ENCODE measurements around the gene PPP6R3.

The PPP6R3 gene

DNA sequence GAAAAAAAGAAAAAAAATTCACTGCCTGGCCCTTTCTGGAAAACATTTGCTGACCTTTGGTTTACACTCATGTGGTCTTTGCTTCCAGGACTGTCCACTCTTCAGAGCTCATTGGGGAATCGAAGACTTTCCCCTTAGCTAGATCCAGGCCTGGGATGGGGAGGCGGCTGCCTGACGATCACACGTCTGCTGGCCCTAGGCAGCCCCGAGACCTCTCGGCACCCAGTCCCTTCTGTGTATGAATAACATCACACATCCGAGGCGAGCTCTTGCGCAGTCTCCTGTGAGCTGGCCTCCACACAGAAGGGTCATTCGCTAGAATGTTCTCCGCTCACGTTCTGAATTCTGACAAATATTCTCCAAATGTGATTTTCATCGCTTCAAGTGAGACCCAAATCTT, 198.1 kb downstream of the PPP6R3 start:
- H3K4me3 ChIP-seq (ENCODE audit: low read depth, low read length) = no peak overlapping the region
- DNase-seq (ENCODE audit: low read depth, low spot score) = no peak
- CTCF ChIA-PET = interaction anchor here (1.2 kb wide), 1 partner anchor 16 kb away, joined by 3 read pairs; no protein-coding TSS in a partner anchor
- POLR2A ChIA-PET = no interaction called here
- no peak for TF ChIP-seq CTCF (IDR thresholded peaks at IDR 0.05; ENCODE audit: insufficient read depth, low read length, missing control alignments)

- H3K4me3 ChIP-seq (ENCODE audit: low read depth, low read length) = no peak overlapping the region
- ChIA-PET POLR2A (no interaction called here), CTCF (interaction anchor here (1.2 kb wide), 1 partner anchor 16 kb away, joined by 3 read pairs; no protein-coding TSS in a partner anchor)
- DNase-seq (ENCODE audit: low read depth, low spot score) = peak; percentile 73
- no peak for TF ChIP-seq CTCF (IDR thresholded peaks at IDR 0.05; ENCODE audit: insufficient read depth, low read length, missing control alignments)
Measured at GRCh38 chr11:68659158-68659921, 198.8 kb downstream of the PPP6R3 start.

DNA sequence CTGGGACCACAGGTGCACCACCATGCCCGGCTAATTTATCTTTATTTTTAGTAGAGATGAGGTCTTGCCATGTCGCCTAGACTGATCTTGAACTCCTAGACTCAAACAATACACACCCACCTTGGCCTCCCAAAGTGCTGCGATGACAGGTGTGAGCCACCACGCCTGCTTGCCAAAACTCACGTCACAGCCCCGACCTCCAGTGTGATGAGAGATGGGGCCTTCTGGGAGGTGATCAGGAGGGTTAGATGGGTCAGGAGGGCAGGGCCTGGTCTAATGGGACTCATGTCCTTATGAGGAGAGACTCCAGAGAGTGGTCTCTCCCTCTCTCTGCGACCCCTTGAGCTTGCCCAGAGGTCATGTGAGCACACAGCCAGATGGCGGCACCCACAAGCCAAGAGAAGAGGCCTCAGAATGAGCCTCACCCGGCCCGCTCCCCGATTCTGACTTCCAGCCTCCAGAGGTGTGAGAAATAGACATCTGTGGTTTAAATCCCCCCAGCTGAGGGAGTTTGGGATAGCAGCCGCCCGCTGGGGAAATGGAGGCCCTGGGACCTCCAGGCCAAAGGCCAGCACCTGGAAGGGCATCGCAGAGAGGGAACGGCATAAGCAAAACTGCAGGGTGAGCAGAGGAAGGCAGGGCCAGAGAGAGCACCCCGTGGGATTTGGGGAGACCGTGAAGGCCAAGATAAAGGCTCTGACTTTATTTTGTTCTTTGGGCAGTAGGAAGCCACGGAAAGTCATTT, 199.7 kb downstream of the PPP6R3 start:
- ChIA-PET POLR2A (no interaction called here), CTCF (no interaction called here)
- no peak for DNase-seq (ENCODE audit: low read depth, low spot score)
- TF ChIP-seq CTCF (IDR thresholded peaks at IDR 0.05; ENCODE audit: insufficient read depth, low read length, missing control alignments) = no peak
- H3K4me3 ChIP-seq (ENCODE audit: low read depth, low read length) = no peak overlapping the region

DNA sequence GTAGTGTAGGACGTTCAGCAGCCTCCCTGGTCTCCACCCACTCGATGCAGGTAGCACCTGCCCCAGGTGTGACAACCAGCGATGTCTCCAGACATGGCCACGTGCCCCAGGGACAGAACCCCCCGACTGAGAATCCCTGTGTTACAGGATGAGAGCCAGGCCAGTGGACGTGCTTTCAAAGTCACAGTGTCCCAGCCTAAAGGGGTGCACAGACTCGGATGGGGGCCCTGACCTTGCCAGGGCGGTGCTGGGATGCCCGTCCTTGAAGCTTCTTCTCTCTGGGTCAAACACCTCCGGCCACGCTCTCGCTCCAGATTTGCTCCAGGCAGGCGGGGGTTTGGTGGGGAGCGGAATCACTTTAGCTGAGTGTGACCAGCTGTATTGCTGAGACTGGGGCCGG, 200.5 kb downstream of the PPP6R3 start:
- DNase-seq (ENCODE audit: low read depth, low spot score) = no peak
- no peak for TF ChIP-seq CTCF (IDR thresholded peaks at IDR 0.05; ENCODE audit: insufficient read depth, low read length, missing control alignments)
- no peak overlapping the region for H3K4me3 ChIP-seq (ENCODE audit: low read depth, low read length)
- ChIA-PET POLR2A (no interaction called here), CTCF (no interaction called here)

- no peak for DNase-seq (ENCODE audit: low read depth, low spot score)
- no peak overlapping the region for H3K4me3 ChIP-seq (ENCODE audit: low read depth, low read length)
- TF ChIP-seq CTCF (IDR thresholded peaks at IDR 0.05; ENCODE audit: insufficient read depth, low read length, missing control alignments) = no peak
- CTCF ChIA-PET = no interaction called here
- POLR2A ChIA-PET = no interaction called here
Measured at GRCh38 chr11:68661697-68662603, 201.4 kb downstream of the PPP6R3 start.
